ENCODE results near the gene MBL2.

DNA sequence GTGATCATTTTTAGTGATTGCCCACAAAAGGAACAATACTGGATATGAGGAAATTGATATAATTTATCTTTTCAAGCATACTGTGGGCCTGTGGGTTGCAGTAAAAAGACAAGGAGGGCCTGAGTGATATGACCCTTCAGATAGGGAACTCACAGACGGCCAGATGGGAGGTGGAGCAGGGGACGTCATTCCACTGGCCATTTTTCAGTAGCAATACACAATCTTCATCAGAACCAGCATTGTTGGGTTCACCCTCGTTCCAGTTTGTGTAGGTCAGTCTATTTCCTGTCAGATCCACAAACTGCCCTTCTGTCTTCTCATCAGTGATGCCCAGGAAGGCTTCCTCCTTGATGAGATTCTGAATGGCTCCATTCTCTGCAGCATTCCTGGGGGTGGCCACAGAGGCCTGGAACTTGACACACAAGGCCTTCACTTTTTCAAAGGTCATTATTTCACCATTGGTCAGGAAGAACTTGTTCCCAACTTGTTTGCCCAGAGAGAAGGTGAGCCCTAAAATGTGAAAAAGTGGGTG is 4.5 kb downstream of the MBL2 start:
- TF ChIP-seq CTCF (IDR thresholded peaks at IDR 0.05) (no peak), POLR2A (IDR thresholded peaks at IDR 0.05) (no peak)

All from uterus (tissue), 2 donors.